Putamen (tissue), 1 donor: ENCODE measurements around the gene ODAM.
"Not testable (repeated sequence)": the region's sequence is repeated elsewhere in the genome, so short reads cannot be mapped to it uniquely, and the experiment has no call there.

Experiments used
- DNase-seq: peaks from one replicate; pipeline ENCODE4 v3.0.0-alpha.2; 2016; ENCODE audit warnings: low spot score

Gene ODAM

GRCh38 chr4:70221818-70222217, 26.3 kb downstream of the ODAM start:
- DNase-seq: not testable (repeated sequence)

- no peak for DNase-seq
Observed at GRCh38 chr4:70225824-70226223, 30.3 kb downstream of the ODAM start, which contains the start of gene FDCSP. TSS of gene FDCSP (plus strand) at chr4:70226124. CDS start at chr4:70231195, 5,071 bp downstream.

DNA sequence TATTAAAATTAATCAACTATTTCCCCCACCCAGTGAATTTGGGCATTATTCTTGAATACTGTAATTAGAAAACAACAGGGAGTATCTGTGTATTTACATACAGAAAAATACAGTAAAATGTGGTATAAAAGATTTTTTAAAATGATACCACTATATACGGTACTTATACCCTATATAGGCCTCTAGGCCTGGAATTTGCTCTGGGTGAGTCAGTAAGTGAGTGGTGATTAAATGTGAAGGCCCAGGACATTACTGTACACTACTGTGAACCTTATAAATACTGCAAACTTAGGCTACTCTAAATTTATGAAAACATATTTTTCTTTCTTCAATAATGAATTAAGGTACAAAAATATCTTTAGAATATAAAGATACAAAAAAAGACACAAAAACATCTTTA, 40.6 kb downstream of the ODAM start:
- no peak for DNase-seq

DNA sequence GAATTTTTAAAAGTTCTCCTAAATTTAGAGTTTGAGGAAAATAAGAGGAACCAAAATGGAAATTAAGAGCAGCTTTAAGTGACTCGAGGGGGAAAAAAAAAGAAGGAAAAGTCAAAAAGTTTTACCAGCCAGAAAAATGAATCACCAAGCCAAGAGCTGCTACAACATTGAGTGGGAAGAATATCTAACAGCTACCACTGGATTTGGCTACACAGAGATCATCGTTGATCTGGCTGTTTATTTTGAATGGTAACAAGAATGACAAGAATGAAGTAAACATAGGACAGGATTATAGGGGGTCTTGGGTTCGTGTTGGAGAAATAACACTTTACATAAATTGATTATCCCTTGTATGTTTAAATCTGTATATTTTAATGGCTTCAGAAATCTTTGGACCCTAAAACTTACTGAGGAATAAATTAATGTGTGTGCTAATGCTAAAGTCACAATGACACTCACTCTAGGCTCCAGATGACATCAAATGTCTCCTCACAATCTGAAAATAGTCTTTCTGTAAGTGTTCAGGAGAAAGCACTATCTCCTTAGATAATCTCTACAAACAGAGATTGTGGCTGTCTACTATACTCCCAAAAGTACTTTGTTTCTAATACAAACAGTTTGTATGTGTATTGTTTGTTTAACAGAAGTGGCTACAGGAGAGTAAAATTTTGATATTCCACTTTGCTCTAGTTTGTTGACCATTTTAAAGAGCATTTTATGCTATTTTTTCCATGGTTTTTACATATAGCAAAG, 43.8 kb downstream of the ODAM start:
- DNase-seq: no peak

GRCh38 chr4:70239884-70240591, 44.5 kb downstream of the ODAM start:
- no peak for DNase-seq

- not testable (repeated sequence) for DNase-seq
Observed at GRCh38 chr4:70242297-70242696, 46.8 kb downstream of the ODAM start, which contains the start of gene CSN3. TSS of gene CSN3 (plus strand) at chr4:70242597. CDS start at chr4:70244820, 2,223 bp downstream.

DNA sequence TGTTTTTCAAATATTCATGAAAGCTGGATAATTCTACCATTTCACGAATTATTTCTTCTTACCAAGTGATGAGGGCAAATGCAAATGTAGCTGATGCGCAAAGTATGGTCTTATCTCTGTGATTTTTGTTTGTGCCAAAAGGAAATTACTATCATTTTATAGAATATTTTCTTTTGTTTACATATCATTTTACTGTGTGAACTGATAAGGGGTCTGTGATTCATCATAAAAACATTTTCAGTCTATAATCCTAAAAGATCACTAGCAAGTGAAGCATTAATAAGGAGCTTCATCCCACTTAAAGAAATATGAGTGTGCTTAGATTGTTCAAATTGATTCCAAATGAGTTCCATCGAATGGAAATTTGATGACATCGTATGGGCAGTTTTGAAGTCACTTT, 47.6 kb downstream of the ODAM start:
- no peak for DNase-seq

GRCh38 chr4:70251250-70251944, 55.9 kb downstream of the ODAM start:
- no peak for DNase-seq

- no peak for DNase-seq
Observed at GRCh38 chr4:70251945-70252277, 56.4 kb downstream of the ODAM start.
